AG04449 (cell line): Measurements from ENCODE around the gene BTF3.

Experiments used
- CTCF ChIA-PET: fragments of 350-600 bp; formaldehyde crosslinking; extraction: SDS; loops from one replicate; lab custom pipeline; 2021; ENCODE audit warnings: antibody characterized with exemption; lab: Yijun Ruan, JAX
- POLR2A ChIA-PET: fragments of 400-600, 350-600 bp; formaldehyde crosslinking; extraction: SDS; loops from one replicate; lab custom pipeline; 2020; ENCODE audit warnings: antibody characterized with exemption, inconsistent platforms; lab: Yijun Ruan, JAX
- DNase-seq: peaks from one replicate; pipeline ENCODE4 v3.0.0-alpha.2; 2010; ENCODE audit warnings: low read depth, low spot score
- H3K4me3 ChIP-seq: 2 replicates; pipeline ENCODE4 v1.5.1; 2011; ENCODE audit warnings: low read depth, mild to moderate bottlenecking, control low read depth, low read length
- CTCF ChIP-seq: IDR thresholded peaks from one replicate; pipeline ENCODE4 v1.5.1; 2011; ENCODE audit warnings: mild to moderate bottlenecking, moderate library complexity, low read length, control low read depth, inconsistent platforms; ENCODE audit not compliant: insufficient read depth; ENCODE audit errors: missing control alignments

BTF3 gene

GRCh38 chr5:73513996-73514395 lies 15.8 kb downstream of the BTF3 start:
- DNase-seq = no peak
- ChIA-PET POLR2A (no interaction called here), CTCF (interaction anchor here (11.0 kb wide), 1 partner anchor 24 kb away, joined by 205 read pairs; no protein-coding TSS in a partner anchor)
- H3K4me3 ChIP-seq = no peak overlapping the region
- no peak for TF ChIP-seq CTCF

GRCh38 chr5:73514418-73514817 lies 16.2 kb downstream of the BTF3 start:
- no peak for DNase-seq
- H3K4me3 ChIP-seq = no peak overlapping the region
- TF ChIP-seq CTCF = no peak
- ChIA-PET POLR2A (no interaction called here), CTCF (interaction anchor here (1.9 to 11.0 kb wide), 2 partner anchors 14 to 24 kb away, joined by 6 to 205 read pairs; no protein-coding TSS in a partner anchor)

- H3K4me3 ChIP-seq = no peak overlapping the region
- no peak for TF ChIP-seq CTCF
- CTCF ChIA-PET = interaction anchor here (0.7 to 11.0 kb wide), 4 partner anchors 7 to 23 kb away, joined by 3 to 205 read pairs (median 4); no protein-coding TSS in a partner anchor
- POLR2A ChIA-PET = no interaction called here
- no peak for DNase-seq
Observed at GRCh38 chr5:73515232-73515631, 17.0 kb downstream of the BTF3 start.

- CTCF ChIA-PET = interaction anchor here (0.7 to 11.0 kb wide), 18 partner anchors 10 to 291 kb away, joined by 3 to 205 read pairs (median 5); no protein-coding TSS in a partner anchor
- peak; percentile 87 for TF ChIP-seq CTCF
- H3K4me3 ChIP-seq = no peak overlapping the region; the same call in 1 of the 2 replicates
- POLR2A ChIA-PET = no interaction called here
- DNase-seq = no peak
Observed at GRCh38 chr5:73519531-73520283, 21.5 kb downstream of the BTF3 start.

- POLR2A ChIA-PET = no interaction called here
- DNase-seq = no peak
- CTCF ChIA-PET = interaction anchor here (1.6 to 11.0 kb wide), 7 partner anchors 7 to 307 kb away, joined by 4 to 205 read pairs (median 9); no protein-coding TSS in a partner anchor
- H3K4me3 ChIP-seq = no peak overlapping the region
- TF ChIP-seq CTCF = no peak
Observed at GRCh38 chr5:73522989-73523388, 24.7 kb downstream of the BTF3 start.

GRCh38 chr5:73523861-73524260 lies 25.6 kb downstream of the BTF3 start:
- CTCF ChIA-PET = interaction anchor here (0.7 to 11.0 kb wide), 4 partner anchors 14 to 308 kb away, joined by 3 to 205 read pairs (median 5); no protein-coding TSS in a partner anchor
- H3K4me3 ChIP-seq = no peak overlapping the region
- POLR2A ChIA-PET = no interaction called here
- no peak for DNase-seq
- no peak for TF ChIP-seq CTCF
